PFSK-1 (cell line): ENCODE measurements around the gene XYLT1.

Source experiments
- FOXP2 ChIP-seq: optimal IDR thresholded peaks from 2 replicates; pipeline ENCODE3; 2011; ENCODE audit warnings: borderline replicate concordance, control low read depth, inconsistent platforms; ENCODE audit not compliant: insufficient read depth; ENCODE audit errors: extremely low read length, extremely low read depth
- POLR2AphosphoS5 ChIP-seq: IDR thresholded peaks from 2 replicates; pipeline ENCODE4 v1.6.1; 2012; ENCODE audit warnings: low read depth, mild to moderate bottlenecking, control low read depth, low read length, moderate library complexity
- REST ChIP-seq, 2 experiments: IDR thresholded peaks; 2 replicates each; pipeline versions ENCODE4 v1.6.1 to v1.8.0; 2011 to 2012; ENCODE audit warnings: low read depth in 2 of 2, low read length in 2 of 2, control low read depth in 1 of 2, inconsistent platforms in 1 of 2, mild to moderate bottlenecking in 1 of 2, moderate library complexity in 1 of 2; ENCODE audit not compliant: insufficient read depth in 1 of 2
- SIN3A ChIP-seq: IDR thresholded peaks from 2 replicates; pipeline ENCODE4 v1.6.1; 2012; ENCODE audit warnings: mild to moderate bottlenecking, low read length, moderate library complexity, borderline replicate concordance; ENCODE audit not compliant: insufficient read depth
- TAF1 ChIP-seq: IDR thresholded peaks from 2 replicates; pipeline ENCODE4 v1.6.1; 2012; ENCODE audit warnings: low read length, control low read depth, borderline replicate concordance; ENCODE audit not compliant: insufficient read depth

XYLT1 gene

DNA sequence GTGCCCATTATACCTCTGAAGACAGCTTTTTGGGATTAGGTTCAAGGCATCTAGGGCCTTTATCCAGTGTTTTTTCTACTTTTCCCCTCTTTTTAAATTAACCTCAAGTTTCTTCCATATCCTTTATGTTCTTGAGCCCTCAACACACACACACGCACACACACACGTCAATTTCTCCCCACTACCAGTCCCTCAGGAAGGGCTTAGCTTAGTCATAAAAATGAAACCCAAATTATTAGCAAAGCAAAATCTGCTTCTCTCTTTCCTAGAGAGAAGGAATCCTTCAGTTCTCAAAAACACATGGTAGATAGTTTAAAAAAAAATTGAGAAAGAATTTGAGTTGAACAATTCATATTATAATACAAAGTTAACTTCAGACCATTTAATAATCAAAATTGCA is 401.1 kb downstream of the XYLT1 start:
- TF ChIP-seq SIN3A: no peak
- no peak for TF ChIP-seq FOXP2
- TF ChIP-seq REST (IDR thresholded peaks at IDR 0.05; ENCODE audit: insufficient read depth in 1 of 2, low read depth in 2 of 2, low read length in 2 of 2): no peak
- TF ChIP-seq POLR2AphosphoS5: no peak
- TF ChIP-seq TAF1: no peak

- TF ChIP-seq POLR2AphosphoS5: no peak
- no peak for TF ChIP-seq REST (IDR thresholded peaks at IDR 0.05; ENCODE audit: insufficient read depth in 1 of 2, low read depth in 2 of 2, low read length in 2 of 2)
- no peak for TF ChIP-seq SIN3A
- TF ChIP-seq TAF1: no peak
- no peak for TF ChIP-seq FOXP2
These were observed 402.2 kb downstream of the XYLT1 start for GRCh38 chr16:17068524-17068923.

DNA sequence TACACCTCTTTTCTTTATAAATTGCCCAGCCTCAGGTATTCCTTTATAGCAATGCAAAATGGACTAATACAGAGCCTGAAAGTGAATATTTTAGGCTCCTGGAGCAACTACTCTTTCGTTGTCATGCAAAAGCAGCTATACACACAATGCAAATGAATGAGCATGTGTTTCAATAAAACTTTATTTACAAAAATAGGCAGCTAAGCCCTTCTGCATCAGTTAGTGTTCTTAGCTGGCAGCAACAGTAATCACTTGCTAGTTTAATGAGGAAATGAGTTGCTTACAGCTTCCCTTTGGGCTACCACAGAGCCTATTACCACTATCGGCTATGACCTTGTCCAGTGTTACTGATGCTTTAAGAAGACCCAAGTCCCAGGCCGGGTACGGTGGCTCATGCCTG is 402.9 kb downstream of the XYLT1 start:
- TF ChIP-seq POLR2AphosphoS5 (no peak), SIN3A (no peak), TAF1 (no peak), FOXP2 (no peak), REST (IDR thresholded peaks at IDR 0.05; ENCODE audit: insufficient read depth in 1 of 2, low read depth in 2 of 2, low read length in 2 of 2) (no peak)

- no peak for TF ChIP-seq FOXP2
- no peak for TF ChIP-seq POLR2AphosphoS5
- TF ChIP-seq SIN3A: no peak
- TF ChIP-seq TAF1: no peak
- no peak for TF ChIP-seq REST (IDR thresholded peaks at IDR 0.05; ENCODE audit: insufficient read depth in 1 of 2, low read depth in 2 of 2, low read length in 2 of 2)
These were observed 407.3 kb downstream of the XYLT1 start for GRCh38 chr16:17063201-17064139.

GRCh38 chr16:17062676-17063075 is 408.1 kb downstream of the XYLT1 start:
- TF ChIP-seq REST (IDR thresholded peaks at IDR 0.05; ENCODE audit: insufficient read depth in 1 of 2, low read depth in 2 of 2, low read length in 2 of 2): no peak
- no peak for TF ChIP-seq POLR2AphosphoS5
- no peak for TF ChIP-seq TAF1
- no peak for TF ChIP-seq SIN3A
- TF ChIP-seq FOXP2: no peak
